GM12872 (cell line): ENCODE results near the gene SORL1.

ENCODE experiments used
- TF ChIP-seq, protein P1 (sequence below): IDR thresholded peaks from 3 replicates; pipeline ENCODE4 v1.5.1; 2011; ENCODE audit warnings: low read depth, mild to moderate bottlenecking, low read length, moderate library complexity; ENCODE audit not compliant: insufficient read depth

The SORL1 gene

GRCh38 chr11:121583825-121584224, 131.7 kb downstream of the SORL1 start:
- TF ChIP-seq, protein P1, sequence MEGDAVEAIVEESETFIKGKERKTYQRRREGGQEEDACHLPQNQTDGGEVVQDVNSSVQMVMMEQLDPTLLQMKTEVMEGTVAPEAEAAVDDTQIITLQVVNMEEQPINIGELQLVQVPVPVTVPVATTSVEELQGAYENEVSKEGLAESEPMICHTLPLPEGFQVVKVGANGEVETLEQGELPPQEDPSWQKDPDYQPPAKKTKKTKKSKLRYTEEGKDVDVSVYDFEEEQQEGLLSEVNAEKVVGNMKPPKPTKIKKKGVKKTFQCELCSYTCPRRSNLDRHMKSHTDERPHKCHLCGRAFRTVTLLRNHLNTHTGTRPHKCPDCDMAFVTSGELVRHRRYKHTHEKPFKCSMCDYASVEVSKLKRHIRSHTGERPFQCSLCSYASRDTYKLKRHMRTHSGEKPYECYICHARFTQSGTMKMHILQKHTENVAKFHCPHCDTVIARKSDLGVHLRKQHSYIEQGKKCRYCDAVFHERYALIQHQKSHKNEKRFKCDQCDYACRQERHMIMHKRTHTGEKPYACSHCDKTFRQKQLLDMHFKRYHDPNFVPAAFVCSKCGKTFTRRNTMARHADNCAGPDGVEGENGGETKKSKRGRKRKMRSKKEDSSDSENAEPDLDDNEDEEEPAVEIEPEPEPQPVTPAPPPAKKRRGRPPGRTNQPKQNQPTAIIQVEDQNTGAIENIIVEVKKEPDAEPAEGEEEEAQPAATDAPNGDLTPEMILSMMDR: no peak

DNA sequence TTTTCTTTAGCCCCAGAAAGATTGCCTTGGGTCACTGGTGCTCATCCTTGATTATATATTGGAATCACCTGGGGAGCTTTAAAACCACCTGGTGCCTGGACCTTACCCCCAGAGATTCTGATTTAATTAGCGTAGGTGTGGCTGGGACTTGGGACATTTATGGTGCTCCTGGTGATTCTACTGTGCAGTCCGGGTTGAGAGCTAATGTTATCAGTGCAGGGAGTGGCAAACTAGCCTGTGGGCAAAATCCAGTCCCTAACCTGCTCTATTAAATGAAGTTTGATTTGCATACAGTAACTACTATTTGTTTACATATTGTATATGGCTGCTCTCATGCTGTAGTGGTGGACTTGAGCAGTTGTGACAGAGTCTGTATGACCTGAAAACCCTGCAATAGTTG, 134.6 kb downstream of the SORL1 start:
- TF ChIP-seq, protein P1: no peak

DNA sequence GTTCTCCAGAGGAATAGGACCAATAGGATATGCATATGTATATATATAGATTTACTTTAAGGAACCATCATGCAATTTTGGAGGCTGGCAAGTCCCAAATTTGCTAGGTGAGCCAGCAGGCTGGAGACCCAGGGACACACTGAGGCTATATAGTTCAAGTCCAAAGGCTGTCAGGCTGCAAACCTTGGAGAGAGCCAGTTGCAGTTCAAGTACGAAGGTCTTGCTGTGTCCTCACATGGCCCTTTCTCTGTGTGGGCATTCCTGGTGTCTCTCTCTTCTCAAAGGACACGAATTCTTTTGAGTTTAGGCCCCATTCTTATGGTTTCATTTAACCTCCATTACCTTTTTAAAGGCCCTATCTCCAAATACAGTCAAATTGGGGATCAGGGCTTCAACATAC, 135.1 kb downstream of the SORL1 start:
- TF ChIP-seq, protein P1: no peak

DNA sequence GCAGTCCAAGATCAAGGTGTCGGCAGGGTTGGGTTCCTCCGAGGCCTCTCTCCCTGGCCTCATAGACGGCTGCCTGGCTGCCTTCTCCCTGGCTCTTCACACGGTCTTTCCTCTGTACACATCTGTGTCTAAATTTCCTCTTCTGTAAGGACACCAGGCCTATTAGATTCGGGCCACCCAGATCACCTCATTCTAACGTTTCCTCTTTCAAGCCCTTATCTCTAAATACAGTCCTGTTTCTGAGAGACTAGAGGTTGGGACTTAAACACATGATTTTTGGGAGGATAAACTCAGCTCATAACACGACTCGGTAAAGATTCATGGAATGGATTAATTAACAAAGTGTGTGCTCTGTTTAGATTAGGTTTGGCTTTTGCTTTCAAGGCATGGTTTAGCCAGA, 136.6 kb downstream of the SORL1 start:
- TF ChIP-seq, protein P1: no peak

DNA sequence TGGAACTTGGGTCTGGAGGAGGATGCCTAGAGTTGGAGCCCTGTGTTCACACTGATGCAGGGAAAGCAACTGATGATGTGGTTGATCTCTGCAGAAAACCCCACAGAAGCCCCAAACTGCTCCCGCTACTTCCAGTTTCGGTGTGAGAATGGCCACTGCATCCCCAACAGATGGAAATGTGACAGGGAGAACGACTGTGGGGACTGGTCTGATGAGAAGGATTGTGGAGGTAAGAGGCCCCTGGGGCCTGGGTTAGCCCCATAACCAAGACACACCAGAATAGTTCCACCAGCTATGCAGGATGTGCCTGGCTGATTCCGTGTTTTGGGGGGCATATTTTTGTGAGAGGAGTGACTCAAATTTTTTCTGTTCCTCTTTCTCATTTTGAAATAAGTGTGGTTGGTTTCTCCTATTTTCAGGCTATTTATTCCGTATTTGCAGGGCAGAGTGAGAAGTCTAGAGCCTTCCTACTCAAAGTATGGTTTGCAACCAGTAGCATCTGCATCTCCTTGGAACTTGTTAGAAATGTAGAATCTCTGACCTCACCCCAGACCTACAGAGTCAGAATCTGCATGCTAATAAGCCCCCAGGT, 137.9 kb downstream of the SORL1 start:
- TF ChIP-seq, protein P1: no peak

- TF ChIP-seq, protein P1: no peak
Observed at GRCh38 chr11:121590772-121591404, 138.8 kb downstream of the SORL1 start.

- TF ChIP-seq, protein P1: peak; percentile 83
Observed at GRCh38 chr11:121591405-121592033, 139.4 kb downstream of the SORL1 start.
